GM23338 (cell line): ENCODE results near the gene NDUFS6.

Experiments used
- CREB1 ChIP-seq: fragments of 250-450 bp; sonication (Bioruptor Pico); IDR thresholded peaks from 2 replicates; pipeline ENCODE4 v1.5.0; 2020; ENCODE audit warnings: low read depth, mild to moderate bottlenecking, moderate library complexity
- EZH2 ChIP-seq: fragments of 200-600 bp; sonication (generic); IDR thresholded peaks from one replicate; pipeline ENCODE4 v1.8.0; 2017; ENCODE audit warnings: antibody characterized with exemption, mild to moderate bottlenecking, low read depth; ENCODE audit not compliant: unreplicated experiment
- EZH2phosphoT487 ChIP-seq: fragments of 200-600 bp; sonication (generic); IDR thresholded peaks from one replicate; pipeline ENCODE4 v1.8.1; 2018; ENCODE audit warnings: antibody characterized with exemption; ENCODE audit not compliant: unreplicated experiment
- JUNB ChIP-seq: IDR thresholded peaks from one replicate; pipeline ENCODE4 v1.6.1; 2016; ENCODE audit warnings: antibody characterized with exemption; ENCODE audit not compliant: unreplicated experiment
- POLR2AphosphoS5 ChIP-seq: IDR thresholded peaks from 2 replicates; pipeline ENCODE4 v1.6.1; 2016; ENCODE audit warnings: antibody characterized with exemption, low read depth
- TF ChIP-seq, protein P1 (sequence below), 2 experiments: fragments of 200-600 bp in 1 of 2; sonication (generic) in 1 of 2; conservative IDR thresholded peaks; 2 replicates each; pipeline versions ENCODE4 v1.5.1 to v1.6.1; 2016 to 2017; ENCODE audit warnings: antibody characterized with exemption in 2 of 2, low read depth in 2 of 2, mild to moderate bottlenecking in 2 of 2, moderate library complexity in 1 of 2
- TF ChIP-seq, protein P2 (sequence below): IDR thresholded peaks from one replicate; pipeline ENCODE4 v1.6.1; 2018; ENCODE audit warnings: antibody characterized with exemption; ENCODE audit not compliant: unreplicated experiment

DNA sequence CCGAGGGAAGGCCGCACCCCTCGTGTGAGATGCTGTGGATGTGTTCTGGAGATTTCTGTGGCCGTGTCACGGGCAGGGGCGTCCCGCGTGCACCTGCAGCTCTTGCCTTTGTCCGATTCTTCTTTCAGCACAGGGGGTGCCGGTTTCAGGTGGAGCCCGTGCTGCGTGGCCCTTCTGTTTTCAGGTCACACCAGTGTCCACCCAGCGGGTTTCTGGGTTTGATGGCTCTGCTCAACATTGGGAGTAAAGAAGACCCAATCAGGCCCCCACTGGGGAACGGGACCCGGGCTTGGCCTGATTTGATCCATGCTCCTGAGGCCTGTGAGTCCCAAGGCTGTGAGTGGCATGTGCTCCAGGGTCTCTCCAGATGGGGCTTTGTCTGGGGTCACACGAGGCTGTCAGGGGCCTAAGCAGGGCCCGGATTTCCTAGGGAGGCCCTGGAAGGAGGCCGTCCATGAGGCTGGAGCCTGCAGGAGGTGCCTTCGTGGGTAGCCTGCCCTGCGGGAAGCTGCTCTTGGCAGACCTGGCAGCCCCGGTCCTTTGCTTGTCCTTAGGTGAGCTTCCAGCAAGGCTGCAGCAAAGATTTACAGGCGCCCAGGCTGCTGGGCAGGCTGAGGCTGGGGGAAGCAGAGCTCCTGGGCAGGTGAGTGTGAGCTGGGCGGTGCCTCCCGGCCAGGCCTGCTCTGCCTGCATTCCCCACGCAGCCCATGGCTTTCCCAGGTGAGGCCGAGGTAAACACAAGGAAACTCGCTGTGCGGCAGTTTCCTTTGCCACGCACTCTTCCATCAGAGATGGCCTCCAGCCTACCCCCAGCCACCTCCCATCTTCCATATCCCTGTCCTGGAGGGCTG, 14.4 kb upstream of the NDUFS6 start:
- TF ChIP-seq, protein P1, sequence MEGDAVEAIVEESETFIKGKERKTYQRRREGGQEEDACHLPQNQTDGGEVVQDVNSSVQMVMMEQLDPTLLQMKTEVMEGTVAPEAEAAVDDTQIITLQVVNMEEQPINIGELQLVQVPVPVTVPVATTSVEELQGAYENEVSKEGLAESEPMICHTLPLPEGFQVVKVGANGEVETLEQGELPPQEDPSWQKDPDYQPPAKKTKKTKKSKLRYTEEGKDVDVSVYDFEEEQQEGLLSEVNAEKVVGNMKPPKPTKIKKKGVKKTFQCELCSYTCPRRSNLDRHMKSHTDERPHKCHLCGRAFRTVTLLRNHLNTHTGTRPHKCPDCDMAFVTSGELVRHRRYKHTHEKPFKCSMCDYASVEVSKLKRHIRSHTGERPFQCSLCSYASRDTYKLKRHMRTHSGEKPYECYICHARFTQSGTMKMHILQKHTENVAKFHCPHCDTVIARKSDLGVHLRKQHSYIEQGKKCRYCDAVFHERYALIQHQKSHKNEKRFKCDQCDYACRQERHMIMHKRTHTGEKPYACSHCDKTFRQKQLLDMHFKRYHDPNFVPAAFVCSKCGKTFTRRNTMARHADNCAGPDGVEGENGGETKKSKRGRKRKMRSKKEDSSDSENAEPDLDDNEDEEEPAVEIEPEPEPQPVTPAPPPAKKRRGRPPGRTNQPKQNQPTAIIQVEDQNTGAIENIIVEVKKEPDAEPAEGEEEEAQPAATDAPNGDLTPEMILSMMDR (conservative IDR thresholded peaks at IDR 0.05; ENCODE audit: low read depth in 2 of 2): no peak
- TF ChIP-seq EZH2: no peak
- TF ChIP-seq, protein P2, sequence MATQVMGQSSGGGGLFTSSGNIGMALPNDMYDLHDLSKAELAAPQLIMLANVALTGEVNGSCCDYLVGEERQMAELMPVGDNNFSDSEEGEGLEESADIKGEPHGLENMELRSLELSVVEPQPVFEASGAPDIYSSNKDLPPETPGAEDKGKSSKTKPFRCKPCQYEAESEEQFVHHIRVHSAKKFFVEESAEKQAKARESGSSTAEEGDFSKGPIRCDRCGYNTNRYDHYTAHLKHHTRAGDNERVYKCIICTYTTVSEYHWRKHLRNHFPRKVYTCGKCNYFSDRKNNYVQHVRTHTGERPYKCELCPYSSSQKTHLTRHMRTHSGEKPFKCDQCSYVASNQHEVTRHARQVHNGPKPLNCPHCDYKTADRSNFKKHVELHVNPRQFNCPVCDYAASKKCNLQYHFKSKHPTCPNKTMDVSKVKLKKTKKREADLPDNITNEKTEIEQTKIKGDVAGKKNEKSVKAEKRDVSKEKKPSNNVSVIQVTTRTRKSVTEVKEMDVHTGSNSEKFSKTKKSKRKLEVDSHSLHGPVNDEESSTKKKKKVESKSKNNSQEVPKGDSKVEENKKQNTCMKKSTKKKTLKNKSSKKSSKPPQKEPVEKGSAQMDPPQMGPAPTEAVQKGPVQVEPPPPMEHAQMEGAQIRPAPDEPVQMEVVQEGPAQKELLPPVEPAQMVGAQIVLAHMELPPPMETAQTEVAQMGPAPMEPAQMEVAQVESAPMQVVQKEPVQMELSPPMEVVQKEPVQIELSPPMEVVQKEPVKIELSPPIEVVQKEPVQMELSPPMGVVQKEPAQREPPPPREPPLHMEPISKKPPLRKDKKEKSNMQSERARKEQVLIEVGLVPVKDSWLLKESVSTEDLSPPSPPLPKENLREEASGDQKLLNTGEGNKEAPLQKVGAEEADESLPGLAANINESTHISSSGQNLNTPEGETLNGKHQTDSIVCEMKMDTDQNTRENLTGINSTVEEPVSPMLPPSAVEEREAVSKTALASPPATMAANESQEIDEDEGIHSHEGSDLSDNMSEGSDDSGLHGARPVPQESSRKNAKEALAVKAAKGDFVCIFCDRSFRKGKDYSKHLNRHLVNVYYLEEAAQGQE: no peak
- no peak for TF ChIP-seq POLR2AphosphoS5
- TF ChIP-seq EZH2phosphoT487: no peak
- no peak for TF ChIP-seq CREB1 (CRISPR knock-in tag)
- no peak for TF ChIP-seq JUNB
